CD14-positive monocyte (primary cell): ENCODE results near the gene DNAJB5. TPM values are rescaled to one million over a fixed set of nuclear protein-coding genes. Genes with fewer than 3 reads are reported as not detected.

Source experiments
- DNase-seq, 3 donors: peaks; one replicate each; pipeline ENCODE4 v3.0.0-alpha.2; 2011 to 2022
- H2AFZ ChIP-seq: 2 replicates; pipeline ENCODE4 v1.6.0; 2012; ENCODE audit warnings: mild to moderate bottlenecking, low read depth, low read length, inconsistent platforms; ENCODE audit not compliant: insufficient read depth, poor library complexity, severe bottlenecking
- H3K27ac ChIP-seq, 2 donors: 1 replicate in 1 of 2; 2 replicates in 1 of 2; pipeline ENCODE4 v1.5.1; 2012 to 2013; ENCODE audit warnings: low read length in 2 of 2, control low read depth in 1 of 2, inconsistent platforms in 1 of 2, low read depth in 1 of 2, mild to moderate bottlenecking in 1 of 2
- H3K27me3 ChIP-seq, 2 donors: one replicate each; pipeline versions ENCODE4 v1.6.0 to v1.6.1; 2011 to 2013; ENCODE audit warnings: low read length in 2 of 2; ENCODE audit not compliant: control insufficient read depth in 2 of 2, insufficient read depth in 2 of 2
- H3K36me3 ChIP-seq, 2 donors: replicated peaks in 1 of 2; 1 replicate in 1 of 2; 2 replicates in 1 of 2; pipeline versions ENCODE4 v1.5.1 to v1.6.1; 2012 to 2013; ENCODE audit warnings: low read length in 2 of 2, control low read depth in 1 of 2, inconsistent platforms in 1 of 2, mild to moderate bottlenecking in 1 of 2; ENCODE audit not compliant: insufficient read depth in 2 of 2, control insufficient read depth in 1 of 2
- H3K4me1 ChIP-seq, 2 donors: 1 replicate in 1 of 2; 2 replicates in 1 of 2; pipeline versions ENCODE4 v1.5.1 to v1.6.1; 2012 to 2013; ENCODE audit warnings: low read length in 2 of 2, control low read depth in 1 of 2, inconsistent platforms in 1 of 2, mild to moderate bottlenecking in 1 of 2, moderate library complexity in 1 of 2; ENCODE audit not compliant: insufficient read depth in 2 of 2, control insufficient read depth in 1 of 2
- H3K4me2 ChIP-seq: replicated peaks from 2 replicates; pipeline ENCODE3; 2012; ENCODE audit warnings: low read length, moderate library complexity, mild to moderate bottlenecking; ENCODE audit not compliant: poor library complexity, severe bottlenecking; ENCODE audit errors: extremely low read depth
- H3K4me3 ChIP-seq, 3 experiments: fragments of 200-600 bp in 1 of 3; sonication (generic) in 1 of 3; replicated peaks in 1 of 3; 1 replicate in 2 of 3; 2 replicates in 1 of 3; pipeline ENCODE4 v1.5.1; 2011 to 2013; ENCODE audit warnings: low read length in 3 of 3, mild to moderate bottlenecking in 3 of 3, control low read depth in 2 of 3, low read depth in 2 of 3, inconsistent platforms in 1 of 3, moderate library complexity in 1 of 3
- H3K79me2 ChIP-seq: 2 replicates; pipeline ENCODE4 v1.6.0; 2012; ENCODE audit warnings: mild to moderate bottlenecking, control low read depth, inconsistent platforms, low read length, moderate library complexity; ENCODE audit not compliant: insufficient read depth
- H3K9ac ChIP-seq: 2 replicates; pipeline ENCODE4 v1.6.0; 2017; ENCODE audit warnings: low read length, mild to moderate bottlenecking; ENCODE audit not compliant: insufficient read depth, poor library complexity, severe bottlenecking
- H3K9me3 ChIP-seq, 2 donors: replicated peaks in 1 of 2; 1 replicate in 1 of 2; 2 replicates in 1 of 2; pipeline versions ENCODE4 v1.5.1 to v1.6.1; 2012 to 2013; ENCODE audit warnings: low read length in 2 of 2, control low read depth in 1 of 2; ENCODE audit not compliant: control insufficient read depth in 1 of 2, insufficient read depth in 1 of 2
- H4K20me1 ChIP-seq: 2 replicates; pipeline ENCODE4 v1.6.0; 2012; ENCODE audit warnings: mild to moderate bottlenecking, low read length, control low read depth, moderate library complexity; ENCODE audit not compliant: insufficient read depth
- H3K27ac Mint-ChIP-seq, 7 donors: one replicate each; pipeline ENCODE4 v1.8.0; 2020; ENCODE audit warnings: mild to moderate bottlenecking in 7 of 7, mixed read lengths in 7 of 7, moderate library complexity in 6 of 7, inconsistent platforms in 2 of 7
- H3K27me3 Mint-ChIP-seq, 3 donors: one replicate each; pipeline ENCODE4 v1.8.0; 2021 to 2022; ENCODE audit warnings: low read depth in 3 of 3, mild to moderate bottlenecking in 3 of 3, mixed read lengths in 3 of 3, moderate library complexity in 3 of 3, inconsistent platforms in 1 of 3
- H3K36me3 Mint-ChIP-seq, 2 donors: one replicate each; pipeline ENCODE4 v1.8.0; 2020; ENCODE audit warnings: mixed read lengths in 2 of 2, inconsistent platforms in 1 of 2, mild to moderate bottlenecking in 1 of 2
- H3K4me1 Mint-ChIP-seq: one replicate; pipeline ENCODE4 v1.8.0; 2020; ENCODE audit warnings: mild to moderate bottlenecking, mixed read lengths
- H3K4me3 Mint-ChIP-seq, 2 donors: one replicate each; pipeline ENCODE4 v1.8.0; 2020; ENCODE audit warnings: mild to moderate bottlenecking in 2 of 2, mixed read lengths in 2 of 2, moderate library complexity in 1 of 2
- H3K9me3 Mint-ChIP-seq, 7 donors: one replicate each; pipeline ENCODE4 v1.8.0; 2020 to 2022; ENCODE audit warnings: mixed read lengths in 7 of 7, mild to moderate bottlenecking in 6 of 7, moderate library complexity in 6 of 7, inconsistent platforms in 2 of 7
- WGBS: methylation state at CpG from one replicate; pipeline ENCODE4 v1.1.5; 2013; ENCODE audit warnings: missing lambda C conversion rate; ENCODE audit not compliant: insufficient coverage; 5-methylcytosine and 5-hydroxymethylcytosine counted together
- intact Hi-C, 2 donors: fragments of 100-400 bp; cut with micrococcal nuclease; formaldehyde crosslinking; loops; one replicate each; pipeline versions ENCODE4 v1.15.0 to v1.15.1; 2023
- polyA plus RNA-seq, 3 donors: library from polyadenylated mRNA; depleted of rRNA in 1 of 3; unstranded in 2 of 3; stranded (reverse) in 1 of 3; fragments of 300-500 nt in 2 of 3; fragments of >200 nt in 1 of 3; fragmentation: Illumina TruSeq in 2 of 3; gene quantifications; 1 replicate in 2 of 3; 2 replicates in 1 of 3; pipeline ENCODE4 v1.2.3, GENCODE V29; 2012 to 2021
- TF ChIP-seq, protein P1 (sequence below): fragments of 200-600 bp; IDR thresholded peaks from one replicate; pipeline ENCODE4 v1.8.0; 2022; ENCODE audit warnings: antibody characterized with exemption, mild to moderate bottlenecking

DNAJB5 gene
- polyA plus RNA-seq, 3 donors: 0.66 to 1.9 (median 0.84) TPM

DNA sequence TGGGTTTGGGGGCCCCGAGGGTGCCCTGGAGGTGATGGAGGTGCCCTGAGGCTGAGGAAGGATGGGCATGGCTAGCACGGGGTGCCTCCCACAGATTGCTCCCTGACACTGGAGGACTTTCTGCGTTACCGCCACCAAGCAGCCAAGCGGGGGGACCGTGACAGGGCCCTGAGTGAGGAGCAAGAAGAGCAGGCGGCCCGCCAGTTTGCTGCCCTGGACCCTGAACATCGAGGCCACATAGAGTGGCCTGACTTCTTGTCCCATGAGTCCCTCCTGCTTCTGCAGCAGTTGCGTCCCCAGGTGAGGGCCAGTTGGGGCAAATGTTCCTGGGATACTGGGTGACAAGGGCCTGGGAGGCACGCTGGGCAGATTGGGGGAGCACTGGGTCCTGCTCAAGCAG lies 13.1 kb upstream of the DNAJB5 start:
- H3K4me3 Mint-ChIP-seq: no peak overlapping the region
- peaks cover 17% of the 10 kb centered on the region for H3K4me1 Mint-ChIP-seq
- H3K36me3 Mint-ChIP-seq: no peaks in the 10 kb centered on the region
- H3K4me2 ChIP-seq: no peak overlapping the region
- peaks cover 15 to 16% of the 10 kb centered on the region in 2 donors for H3K4me1 ChIP-seq
- peaks cover 8 to 11% (median 10%) of the 10 kb centered on the region in 3 donors for H3K27me3 Mint-ChIP-seq
- no peak overlapping the region for H3K27ac Mint-ChIP-seq
- TF ChIP-seq, protein P1, sequence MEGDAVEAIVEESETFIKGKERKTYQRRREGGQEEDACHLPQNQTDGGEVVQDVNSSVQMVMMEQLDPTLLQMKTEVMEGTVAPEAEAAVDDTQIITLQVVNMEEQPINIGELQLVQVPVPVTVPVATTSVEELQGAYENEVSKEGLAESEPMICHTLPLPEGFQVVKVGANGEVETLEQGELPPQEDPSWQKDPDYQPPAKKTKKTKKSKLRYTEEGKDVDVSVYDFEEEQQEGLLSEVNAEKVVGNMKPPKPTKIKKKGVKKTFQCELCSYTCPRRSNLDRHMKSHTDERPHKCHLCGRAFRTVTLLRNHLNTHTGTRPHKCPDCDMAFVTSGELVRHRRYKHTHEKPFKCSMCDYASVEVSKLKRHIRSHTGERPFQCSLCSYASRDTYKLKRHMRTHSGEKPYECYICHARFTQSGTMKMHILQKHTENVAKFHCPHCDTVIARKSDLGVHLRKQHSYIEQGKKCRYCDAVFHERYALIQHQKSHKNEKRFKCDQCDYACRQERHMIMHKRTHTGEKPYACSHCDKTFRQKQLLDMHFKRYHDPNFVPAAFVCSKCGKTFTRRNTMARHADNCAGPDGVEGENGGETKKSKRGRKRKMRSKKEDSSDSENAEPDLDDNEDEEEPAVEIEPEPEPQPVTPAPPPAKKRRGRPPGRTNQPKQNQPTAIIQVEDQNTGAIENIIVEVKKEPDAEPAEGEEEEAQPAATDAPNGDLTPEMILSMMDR: no peak
- no peaks in the 10 kb centered on the region for H3K36me3 ChIP-seq
- H2AFZ ChIP-seq: no peak overlapping the region
- intact Hi-C loops: no loop called here
- H3K9ac ChIP-seq: no peak overlapping the region
- no peaks in the 10 kb centered on the region for H3K9me3 ChIP-seq
- H3K79me2 ChIP-seq: no peaks in the 10 kb centered on the region
- no peak overlapping the region for H3K4me3 ChIP-seq
- no peak for DNase-seq
- H4K20me1 ChIP-seq: no peaks in the 10 kb centered on the region
- no peak overlapping the region for H3K27ac ChIP-seq
- peaks cover 0 to 2% (median 0%) of the 10 kb centered on the region in 7 donors for H3K9me3 Mint-ChIP-seq
- no peaks in the 10 kb centered on the region for H3K27me3 ChIP-seq
- WGBS: 90% methylated on average over 11 of the region's 11 CpGs

DNA sequence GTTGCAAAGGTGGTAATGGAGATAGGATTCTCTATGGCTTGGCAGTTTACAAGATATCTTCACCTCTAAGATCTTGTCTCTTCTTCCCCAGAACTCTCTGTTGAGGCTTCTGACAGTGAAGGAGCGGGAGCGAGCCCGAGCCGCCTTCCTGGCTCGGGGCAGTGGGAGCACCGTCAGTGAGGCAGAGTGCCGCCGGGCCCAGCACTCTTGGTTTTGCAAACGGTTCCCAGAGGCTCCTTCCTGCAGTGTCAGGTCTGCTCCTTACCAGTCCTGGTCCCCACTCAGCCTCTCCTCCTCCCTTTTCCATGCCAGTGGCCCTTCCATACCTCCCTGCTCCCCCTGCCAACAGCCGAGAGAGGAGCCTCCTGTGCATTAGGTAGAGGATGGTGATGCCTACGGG lies 12.6 kb upstream of the DNAJB5 start:
- H3K27ac Mint-ChIP-seq: no peak overlapping the region
- H3K27me3 Mint-ChIP-seq: peaks cover 8 to 11% (median 10%) of the 10 kb centered on the region in 3 donors
- H3K79me2 ChIP-seq: no peaks in the 10 kb centered on the region
- no peak overlapping the region for H3K4me3 ChIP-seq
- H3K36me3 Mint-ChIP-seq: no peaks in the 10 kb centered on the region
- no peak overlapping the region for H2AFZ ChIP-seq
- H3K9me3 ChIP-seq: no peaks in the 10 kb centered on the region
- H3K4me1 ChIP-seq: peaks cover 21% of the 10 kb centered on the region in 2 donors
- no peaks in the 10 kb centered on the region for H3K36me3 ChIP-seq
- H3K9me3 Mint-ChIP-seq: peaks cover 0 to 2% (median 0%) of the 10 kb centered on the region in 7 donors
- H3K27me3 ChIP-seq: no peaks in the 10 kb centered on the region
- DNase-seq: no peak
- WGBS: 92% methylated on average over 4 of the region's 11 CpGs
- H3K4me1 Mint-ChIP-seq: peaks cover 21% of the 10 kb centered on the region
- H3K27ac ChIP-seq: no peak overlapping the region
- intact Hi-C loops: no loop called here
- no peaks in the 10 kb centered on the region for H4K20me1 ChIP-seq
- H3K4me2 ChIP-seq: no peak overlapping the region
- TF ChIP-seq, protein P1: no peak
- no peak overlapping the region for H3K9ac ChIP-seq
- H3K4me3 Mint-ChIP-seq: no peak overlapping the region
